HG02571 (cell line): Measurements from ENCODE around the gene DMD.

ENCODE experiments used
- ATAC-seq: cut with Tn5 transposase; IDR thresholded peaks from one replicate; pipeline ENCODE4 v1.9.1; 2021; ENCODE audit warnings: mild to moderate bottlenecking, moderate library complexity; ENCODE audit not compliant: unreplicated experiment

Gene DMD

GRCh38 chrX:31166832-31167231 is 2044.5 kb downstream of the DMD start:
- no peak for ATAC-seq

DNA sequence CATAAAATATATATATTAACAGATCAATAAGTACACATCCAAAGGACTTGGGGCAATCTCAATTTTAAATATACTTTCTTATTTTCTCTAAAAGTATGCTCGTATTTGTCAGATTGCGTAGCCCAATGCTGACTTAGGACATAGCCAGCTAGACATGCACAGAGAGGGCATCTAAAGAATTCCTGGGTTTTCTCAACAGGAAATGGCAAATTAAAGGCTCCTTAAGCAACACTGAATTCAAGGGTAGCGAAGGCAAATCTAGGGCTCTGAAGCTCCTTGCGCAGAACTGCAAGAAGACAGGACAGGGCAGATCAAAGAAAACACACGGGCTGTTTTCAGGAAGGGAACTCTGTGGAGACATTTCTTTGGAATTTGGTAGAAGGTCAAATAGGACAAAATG is 2044.9 kb downstream of the DMD start:
- ATAC-seq: no peak

GRCh38 chrX:31165241-31166035 is 2045.9 kb downstream of the DMD start:
- no peak for ATAC-seq

GRCh38 chrX:31154946-31155345 is 2056.4 kb downstream of the DMD start:
- no peak for ATAC-seq

GRCh38 chrX:31153475-31154047 is 2057.8 kb downstream of the DMD start:
- ATAC-seq: no peak

DNA sequence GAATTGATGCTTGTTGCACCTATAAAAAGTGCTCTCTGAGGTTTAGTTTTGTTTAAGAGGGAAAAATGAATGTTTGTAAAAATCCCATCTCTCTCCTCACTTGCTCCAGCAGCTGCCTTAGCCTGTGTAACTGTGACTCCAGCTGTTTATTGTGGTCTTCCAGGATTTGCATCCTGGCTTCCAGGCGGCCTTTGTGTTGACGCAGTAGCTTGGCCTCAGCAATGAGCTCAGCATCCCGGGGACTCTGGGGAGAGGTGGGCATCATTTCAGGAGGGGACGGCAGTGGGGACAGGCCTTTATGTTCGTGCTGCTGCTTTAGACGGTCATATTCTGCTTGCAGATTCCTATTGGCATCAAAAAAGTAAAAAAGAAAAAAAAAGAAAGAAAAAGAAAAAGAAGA is 2064.2 kb downstream of the DMD start:
- ATAC-seq: no peak

DNA sequence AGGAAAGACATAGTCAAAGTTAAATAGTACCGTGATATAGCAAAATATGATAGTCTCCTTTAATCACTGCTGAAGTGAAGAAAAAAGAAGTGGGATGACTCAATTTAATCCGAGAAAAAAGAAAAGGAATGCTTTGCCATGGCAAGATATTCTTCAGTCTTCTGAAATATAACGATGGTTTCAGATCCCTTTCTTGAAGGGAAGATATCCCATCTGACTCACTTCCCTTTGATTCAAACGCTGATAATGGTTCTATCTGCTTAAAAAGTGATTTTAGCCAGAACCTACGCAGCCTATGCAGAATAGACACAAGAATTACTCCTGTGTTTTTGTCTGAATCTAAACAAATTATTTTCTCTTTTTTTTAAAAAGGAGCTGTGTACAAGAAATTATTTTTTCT is 2071.4 kb downstream of the DMD start:
- ATAC-seq: no peak

DNA sequence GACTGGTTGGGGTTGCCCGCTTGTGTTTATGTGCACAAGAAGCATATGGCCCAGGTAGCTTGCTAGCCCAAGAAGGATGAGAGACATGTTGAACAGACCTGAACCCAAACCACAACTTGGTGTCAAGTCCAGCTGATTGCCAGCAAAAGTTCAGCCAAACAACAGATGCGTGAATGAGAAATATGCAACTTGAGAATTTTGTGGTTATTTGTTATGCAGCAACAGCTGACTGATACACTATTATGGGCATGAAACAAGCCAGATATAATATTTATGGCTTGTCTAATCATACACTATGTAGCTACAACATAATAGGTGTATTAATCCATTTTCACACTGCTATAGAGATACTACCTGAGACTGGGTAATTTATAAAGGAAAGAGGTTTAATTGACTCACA is 2073.2 kb downstream of the DMD start:
- ATAC-seq: no peak

GRCh38 chrX:31136144-31136611 is 2075.2 kb downstream of the DMD start:
- ATAC-seq: peak; percentile 92

DNA sequence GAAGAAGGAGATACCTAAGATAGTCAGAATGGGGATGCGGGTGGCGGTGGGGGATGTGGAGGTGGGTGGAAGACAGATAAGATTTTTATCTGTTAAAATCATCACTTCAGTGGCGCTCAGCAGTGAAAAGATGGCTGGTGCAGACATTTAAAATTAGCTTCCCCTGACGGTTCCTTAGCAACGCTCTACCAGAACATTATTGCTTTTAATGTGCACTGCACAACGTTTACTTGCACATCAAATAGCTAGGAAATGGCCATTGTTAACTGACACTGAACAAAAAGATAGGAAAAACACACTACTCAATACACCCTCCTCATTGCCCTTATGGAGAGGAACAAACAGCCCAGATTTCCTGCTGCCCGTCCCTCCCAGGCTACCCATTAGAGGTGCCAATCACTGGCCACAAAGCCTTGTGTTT is 2078.5 kb downstream of the DMD start:
- no peak for ATAC-seq

GRCh38 chrX:31130457-31131220 is 2080.7 kb downstream of the DMD start:
- no peak for ATAC-seq

GRCh38 chrX:31128855-31129254 is 2082.5 kb downstream of the DMD start:
- no peak for ATAC-seq

DNA sequence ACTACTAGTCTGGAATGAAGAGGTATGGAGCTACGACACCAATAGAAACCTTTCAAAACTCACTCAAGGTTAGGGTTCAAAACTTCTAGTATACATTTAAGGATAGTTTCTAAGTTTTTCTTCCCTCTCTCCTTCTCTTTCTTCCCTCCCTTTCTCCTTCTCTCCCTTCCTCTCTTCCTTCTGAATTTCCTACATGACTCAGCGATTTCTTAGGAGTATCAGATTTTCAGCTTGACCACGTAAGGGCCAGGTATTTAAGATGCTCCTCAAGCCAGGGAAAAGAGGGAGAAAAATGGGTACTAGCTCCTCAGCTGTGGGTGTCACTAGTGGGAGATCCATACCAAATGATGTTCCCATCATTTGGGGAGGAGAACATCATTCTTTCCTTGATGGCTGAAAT is 2083.6 kb downstream of the DMD start:
- ATAC-seq: no peak

- ATAC-seq: no peak
Observed at GRCh38 chrX:31126205-31126604, 2085.1 kb downstream of the DMD start.

- no peak for ATAC-seq
Observed at GRCh38 chrX:31124536-31124935, 2086.8 kb downstream of the DMD start.

DNA sequence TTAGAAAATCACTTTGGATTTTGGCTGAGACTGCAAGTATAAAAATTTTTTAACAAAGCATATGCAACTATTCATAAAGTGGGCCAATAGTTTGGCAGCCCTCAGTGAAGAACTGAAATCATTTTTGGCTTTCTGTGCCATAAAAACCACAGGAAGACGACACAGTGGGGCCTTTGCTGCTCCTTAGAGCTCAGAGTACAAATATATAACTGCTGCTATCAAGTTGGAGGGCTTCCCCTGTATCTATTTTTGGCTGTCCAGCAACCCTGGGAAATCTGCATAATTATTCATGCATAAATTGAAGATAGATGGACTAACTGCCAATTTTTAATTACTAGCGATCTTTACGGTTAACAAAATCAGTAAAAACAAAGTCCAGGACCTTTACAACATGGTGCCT is 2088.0 kb downstream of the DMD start:
- no peak for ATAC-seq

- no peak for ATAC-seq
Observed at GRCh38 chrX:31117266-31117665, 2094.1 kb downstream of the DMD start.

DNA sequence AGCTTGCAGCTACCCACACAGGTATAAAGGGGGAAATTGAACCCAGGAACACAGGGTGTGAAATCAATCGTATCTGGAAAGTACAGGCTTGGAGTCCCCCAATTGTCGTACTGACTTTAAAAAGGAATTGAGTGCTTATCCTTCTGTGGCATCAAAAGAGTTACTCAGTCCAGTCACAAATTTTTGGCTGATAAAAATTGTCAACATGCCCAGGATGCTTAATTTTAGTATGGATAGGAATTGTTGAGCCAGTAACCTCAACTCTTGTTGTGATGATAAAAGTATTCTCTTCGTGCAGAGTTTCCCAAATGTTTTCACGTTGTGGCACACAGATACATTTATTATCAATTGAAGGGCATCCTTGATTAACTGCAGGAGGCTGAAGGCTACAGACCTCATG is 2096.0 kb downstream of the DMD start:
- no peak for ATAC-seq

DNA sequence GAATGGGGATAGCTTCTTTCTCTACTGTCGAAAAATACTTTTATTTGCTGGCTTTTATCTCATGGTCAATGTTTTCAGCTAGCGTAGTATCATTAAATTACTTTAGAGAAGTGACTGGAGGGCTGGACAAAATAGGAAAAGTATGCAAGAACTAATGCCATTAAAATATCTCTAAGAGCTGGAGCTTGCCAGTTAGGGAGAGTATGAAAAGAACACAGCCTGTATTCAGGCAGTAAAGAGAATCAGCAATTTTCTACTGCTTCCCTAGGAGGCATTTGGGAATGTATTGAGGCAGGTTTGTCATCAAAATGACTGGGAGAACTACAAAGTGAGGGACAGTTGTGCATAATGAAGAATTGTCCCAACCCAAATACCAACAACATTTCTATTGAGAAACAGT is 2096.5 kb downstream of the DMD start:
- no peak for ATAC-seq

GRCh38 chrX:31112226-31112999 is 2098.9 kb downstream of the DMD start:
- no peak for ATAC-seq

- ATAC-seq: no peak
Observed at GRCh38 chrX:31110657-31111056, 2100.7 kb downstream of the DMD start.
